MCF 10A (cell line): Measurements from ENCODE around the gene CNIH1. TPM values are rescaled to one million over a fixed set of nuclear protein-coding genes. Genes with fewer than 3 reads are reported as not detected.

ENCODE experiments used
- BruUV-seq: library from RNA; stranded (reverse); fragments of 400-500 nt; replicated peaks from 2 replicates; lab custom pipeline; 2021; lab: Mats Ljungman, UMichigan
- CTCF ChIA-PET: fragments of 300-600 bp; sonication (Branson Sonifier 250); formaldehyde crosslinking; extraction: SDS; loops from one replicate; lab custom pipeline; 2021; ENCODE audit warnings: antibody characterized with exemption, inconsistent platforms; lab: Yijun Ruan, JAX
- POLR2A ChIA-PET: fragments of 300-600, 350-650 bp; sonication (Branson Sonifier 250); formaldehyde crosslinking; extraction: SDS; loops from one replicate; lab custom pipeline; 2020; ENCODE audit warnings: antibody characterized with exemption, inconsistent platforms; lab: Yijun Ruan, JAX
- DNase-seq: peaks from one replicate; pipeline ENCODE4 v3.0.0-alpha.2; 2018; ENCODE audit not compliant: unreplicated experiment
- H3K27ac Mint-ChIP-seq: one replicate; pipeline ENCODE4 v1.8.0; 2022; ENCODE audit warnings: mild to moderate bottlenecking, low read depth, mixed read lengths; ENCODE audit not compliant: unreplicated experiment
- H3K27me3 Mint-ChIP-seq: one replicate; pipeline ENCODE4 v1.8.0; 2022; ENCODE audit warnings: mixed read lengths; ENCODE audit not compliant: insufficient read depth, unreplicated experiment
- H3K36me3 Mint-ChIP-seq: one replicate; pipeline ENCODE4 v1.8.0; 2022; ENCODE audit warnings: mild to moderate bottlenecking, moderate library complexity, mixed read lengths; ENCODE audit not compliant: insufficient read depth, unreplicated experiment
- H3K4me1 Mint-ChIP-seq: one replicate; pipeline ENCODE4 v1.8.0; 2022; ENCODE audit warnings: mixed read lengths; ENCODE audit not compliant: insufficient read depth, unreplicated experiment
- H3K4me3 Mint-ChIP-seq: one replicate; pipeline ENCODE4 v1.8.0; 2022; ENCODE audit warnings: mild to moderate bottlenecking, moderate library complexity, mixed read lengths; ENCODE audit not compliant: unreplicated experiment
- H3K9me3 Mint-ChIP-seq: one replicate; pipeline ENCODE4 v1.8.0; 2022; ENCODE audit warnings: mixed read lengths; ENCODE audit not compliant: unreplicated experiment
- intact Hi-C: fragments of 100-400 bp; cut with micrococcal nuclease; formaldehyde crosslinking; loops from 2 replicates; pipeline ENCODE4 v1.14.1; 2022
- total RNA-seq: library from RNA; stranded (reverse); gene quantifications from 2 replicates; pipeline ENCODE4 v1.2.3, GENCODE V29; 2022
- TF ChIP-seq, protein P1 (sequence below): fragments of 200-600 bp; IDR thresholded peaks from one replicate; pipeline ENCODE4 v1.8.0; 2022; ENCODE audit warnings: antibody characterized with exemption, mild to moderate bottlenecking; ENCODE audit not compliant: unreplicated experiment

Gene CNIH1
- total RNA-seq, 1 experiment from 2014 or later = 228 TPM

DNA sequence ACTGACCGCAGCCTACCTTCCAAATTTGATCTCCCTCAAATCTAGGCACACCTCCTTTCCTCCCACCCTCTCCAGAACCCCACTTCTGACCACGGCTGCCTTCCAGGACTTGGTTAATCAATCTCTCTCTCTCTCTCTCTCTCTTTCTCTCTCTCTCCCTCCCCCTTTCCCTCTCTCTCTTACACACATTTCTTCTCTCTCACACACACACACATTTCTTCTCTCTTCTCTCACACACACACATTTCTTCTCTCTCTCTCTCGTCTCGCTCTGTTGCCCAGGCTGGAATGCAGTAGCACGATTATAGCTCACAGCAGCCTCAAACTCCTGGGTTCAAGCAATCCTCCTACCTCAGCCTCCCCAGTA, 48.1 kb upstream of the CNIH1 start:
- ChIA-PET POLR2A (interaction anchor here (0.6 to 6.8 kb wide), 19 partner anchors 12 to 948 kb away, joined by 3 to 100 read pairs (median 3); partner anchors contain the start of genes CDKN3, CGRRF1 and CNIH1), CTCF (interaction anchor here (0.6 to 2.8 kb wide), 15 partner anchors 11 to 485 kb away, joined by 3 to 20 read pairs (median 4); partner anchors contain the start of genes CGRRF1 and SAMD4A)
- TF ChIP-seq, protein P1, sequence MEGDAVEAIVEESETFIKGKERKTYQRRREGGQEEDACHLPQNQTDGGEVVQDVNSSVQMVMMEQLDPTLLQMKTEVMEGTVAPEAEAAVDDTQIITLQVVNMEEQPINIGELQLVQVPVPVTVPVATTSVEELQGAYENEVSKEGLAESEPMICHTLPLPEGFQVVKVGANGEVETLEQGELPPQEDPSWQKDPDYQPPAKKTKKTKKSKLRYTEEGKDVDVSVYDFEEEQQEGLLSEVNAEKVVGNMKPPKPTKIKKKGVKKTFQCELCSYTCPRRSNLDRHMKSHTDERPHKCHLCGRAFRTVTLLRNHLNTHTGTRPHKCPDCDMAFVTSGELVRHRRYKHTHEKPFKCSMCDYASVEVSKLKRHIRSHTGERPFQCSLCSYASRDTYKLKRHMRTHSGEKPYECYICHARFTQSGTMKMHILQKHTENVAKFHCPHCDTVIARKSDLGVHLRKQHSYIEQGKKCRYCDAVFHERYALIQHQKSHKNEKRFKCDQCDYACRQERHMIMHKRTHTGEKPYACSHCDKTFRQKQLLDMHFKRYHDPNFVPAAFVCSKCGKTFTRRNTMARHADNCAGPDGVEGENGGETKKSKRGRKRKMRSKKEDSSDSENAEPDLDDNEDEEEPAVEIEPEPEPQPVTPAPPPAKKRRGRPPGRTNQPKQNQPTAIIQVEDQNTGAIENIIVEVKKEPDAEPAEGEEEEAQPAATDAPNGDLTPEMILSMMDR = no peak
- Mint-ChIP-seq H3K4me1 (peaks cover 25% of the 10 kb centered on the region), H3K27ac (peak overlapping the region; percentile 78), H3K9me3 (no peaks in the 10 kb centered on the region), H3K36me3 (peaks cover 4% of the 10 kb centered on the region), H3K27me3 (no peaks in the 10 kb centered on the region), H3K4me3 (peak overlapping the region; percentile 73)
- no peak for DNase-seq
- BruUV-seq = no TSS peak
- intact Hi-C loops = no loop called here

DNA sequence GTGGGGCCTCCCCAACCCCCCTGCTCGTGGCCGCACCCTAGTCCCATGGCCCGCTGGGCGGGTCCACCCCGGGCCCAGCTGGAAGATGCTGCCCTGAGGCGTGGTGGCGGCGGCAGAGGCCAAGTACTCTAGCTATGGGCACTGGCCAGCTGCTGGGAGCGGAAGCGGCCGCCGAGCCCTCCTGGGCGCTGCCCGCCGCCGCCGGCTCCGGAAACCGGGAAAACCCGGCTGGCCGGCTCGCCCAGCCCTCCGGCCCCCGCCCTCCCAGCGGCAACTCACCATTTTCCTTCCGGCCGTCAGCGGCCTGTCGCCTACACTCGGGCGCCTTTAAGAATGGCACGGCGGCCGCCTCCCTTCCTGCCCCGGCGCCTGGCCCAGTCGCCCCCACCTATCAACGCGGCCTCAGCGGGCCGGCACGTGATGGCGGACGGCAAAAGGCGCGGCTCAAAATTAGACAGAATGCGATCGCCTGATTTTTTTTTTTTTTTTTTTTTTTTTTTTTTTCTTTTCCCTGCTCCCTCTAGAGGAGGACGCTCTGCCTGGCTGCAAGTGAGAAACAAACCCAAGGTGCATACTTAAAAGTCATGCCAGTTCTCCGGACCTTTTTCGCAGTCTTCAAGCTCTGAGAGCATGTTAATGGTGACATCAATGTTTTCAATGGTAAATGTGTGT, 47.6 kb upstream of the CNIH1 start, which contains the start of gene GMFB:
TSS of gene GMFB (minus strand) at position 335 of the 672 bp plus-strand sequence. CDS start at position 282, 53 bp downstream.
- TF ChIP-seq, protein P1 = peak; percentile 22
- no peaks in the 10 kb centered on the region for H3K27me3 Mint-ChIP-seq
- intact Hi-C loops = loop anchor here (1.0 kb wide), 1 partner anchor 47 kb away; the partner anchor contains the start of gene CNIH1
- DNase-seq = peak; percentile 93
- BruUV-seq = no TSS peak
- peaks cover 6% of the 10 kb centered on the region for H3K36me3 Mint-ChIP-seq
- peak within 1 kb of the TSS; percentile 78 for H3K27ac Mint-ChIP-seq
- POLR2A ChIA-PET = interaction anchor here (0.6 to 6.8 kb wide), 25 partner anchors 9 to 433 kb away, joined by 3 to 100 read pairs (median 5); partner anchors contain the start of genes CDKN3, CGRRF1, CNIH1 and SAMD4A
- peak within 1 kb of the TSS; percentile 73 for H3K4me3 Mint-ChIP-seq
- H3K9me3 Mint-ChIP-seq = no peaks in the 10 kb centered on the region
- peaks cover 30% of the 10 kb centered on the region for H3K4me1 Mint-ChIP-seq
- CTCF ChIA-PET = interaction anchor here (0.6 to 2.8 kb wide), 16 partner anchors 12 to 1193 kb away, joined by 3 to 20 read pairs (median 4); partner anchors contain the start of genes CGRRF1 and SAMD4A

DNA sequence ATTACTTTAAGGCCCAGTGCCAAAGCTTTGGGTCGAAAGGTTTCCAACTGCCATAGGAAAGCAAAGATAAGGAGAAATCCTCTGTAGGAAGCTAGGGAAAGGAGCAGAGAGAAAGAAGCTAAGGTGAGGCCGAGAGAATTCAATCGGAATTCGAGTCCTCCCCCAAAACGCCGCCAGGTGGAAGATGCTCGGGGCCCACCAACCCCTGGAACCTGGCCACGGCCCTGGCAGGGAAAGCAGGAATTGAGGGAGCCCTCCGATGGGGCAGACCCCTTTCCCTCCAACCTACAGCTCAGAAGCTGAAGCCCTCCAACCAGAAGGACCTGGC, 47.1 kb upstream of the CNIH1 start:
- Mint-ChIP-seq H3K27me3 (no peaks in the 10 kb centered on the region), H3K36me3 (peaks cover 11% of the 10 kb centered on the region), H3K4me1 (peaks cover 33% of the 10 kb centered on the region), H3K9me3 (no peaks in the 10 kb centered on the region), H3K4me3 (peak overlapping the region; percentile 73), H3K27ac (peak overlapping the region; percentile 78)
- ChIA-PET POLR2A (interaction anchor here (0.6 to 6.8 kb wide), 22 partner anchors 9 to 1675 kb away, joined by 3 to 100 read pairs (median 6); partner anchors contain the start of genes CDKN3, CGRRF1, CNIH1 and SAMD4A), CTCF (interaction anchor here (0.6 to 2.8 kb wide), 12 partner anchors 22 to 1192 kb away, joined by 3 to 20 read pairs (median 4); partner anchors contain the start of genes CGRRF1 and SAMD4A)
- intact Hi-C loops = loop anchor here (1.0 kb wide), 1 partner anchor 47 kb away; the partner anchor contains the start of gene CNIH1
- TF ChIP-seq, protein P1 = peak; percentile 5
- DNase-seq = no peak
- BruUV-seq = TSS peak; percentile 39

DNA sequence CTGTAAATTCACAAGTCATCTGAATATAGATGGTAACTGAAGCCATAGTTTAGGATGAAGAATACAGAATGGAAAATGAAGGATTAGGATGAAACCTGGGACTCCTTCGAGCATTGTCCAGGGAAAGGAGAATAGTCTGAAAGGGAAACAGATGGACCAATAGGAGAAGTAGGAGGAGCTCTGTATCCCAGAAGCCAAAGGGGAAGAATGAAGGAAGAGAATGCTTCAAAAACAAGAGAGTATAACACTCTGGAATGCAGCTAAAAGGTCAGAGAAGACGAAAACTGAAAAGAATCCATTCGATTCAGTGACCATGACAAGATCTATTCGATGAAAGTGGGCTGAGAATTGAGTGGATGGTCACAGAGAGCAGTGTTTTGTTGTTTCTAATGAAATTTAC, 46.6 kb upstream of the CNIH1 start:
- H3K27ac Mint-ChIP-seq = peak overlapping the region; percentile 78
- no TSS peak for BruUV-seq
- CTCF ChIA-PET = interaction anchor here (0.7 to 2.8 kb wide), 12 partner anchors 8 to 1192 kb away, joined by 3 to 20 read pairs (median 4); partner anchors contain the start of genes CGRRF1 and SAMD4A
- peak overlapping the region; percentile 73 for H3K4me3 Mint-ChIP-seq
- no peaks in the 10 kb centered on the region for H3K9me3 Mint-ChIP-seq
- H3K36me3 Mint-ChIP-seq = peaks cover 16% of the 10 kb centered on the region
- no peaks in the 10 kb centered on the region for H3K27me3 Mint-ChIP-seq
- TF ChIP-seq, protein P1 = no peak
- DNase-seq = peak; percentile 46
- peaks cover 37% of the 10 kb centered on the region for H3K4me1 Mint-ChIP-seq
- POLR2A ChIA-PET = interaction anchor here (0.6 to 6.8 kb wide), 21 partner anchors 8 to 1674 kb away, joined by 3 to 100 read pairs (median 6); partner anchors contain the start of genes CDKN3, CGRRF1, CNIH1 and SAMD4A
- intact Hi-C loops = loop anchor here (1.0 kb wide), 1 partner anchor 46 kb away; the partner anchor contains the start of gene CNIH1
